H1 (cell line): ENCODE measurements around the gene MACROD2. TPM values are rescaled to one million over a fixed set of nuclear protein-coding genes. Genes with fewer than 3 reads are reported as not detected.

Experiments
- CTCF ChIA-PET: fragments of 300-600 bp; sonication (Branson Sonifier 250); formaldehyde crosslinking; loops from one replicate; lab custom pipeline; 2021; ENCODE audit not compliant: partially characterized antibody; lab: Charles Lee
- POLR2A ChIA-PET: fragments of 300-600 bp; sonication (Branson Sonifier 250); formaldehyde crosslinking; loops from one replicate; lab custom pipeline; 2021; ENCODE audit warnings: inconsistent platforms; ENCODE audit not compliant: partially characterized antibody; lab: Charles Lee
- DNase-seq, 2 experiments: peaks; one replicate each; pipeline versions ENCODE4 v3.0.0 to v3.0.0-alpha.2; 2010 to 2022; ENCODE audit warnings: low spot score in 2 of 2, low read depth in 1 of 2, mixed read lengths in 1 of 2
- FAIRE-seq: peaks from 2 replicates; lab custom pipeline; 2011; peaks lifted over from hg19 to GRCh38; lab: Jason Lieb, UNC
- H2AFZ ChIP-seq: 2 replicates; pipeline ENCODE4 v1.8.1; 2012; ENCODE audit warnings: low read length, inconsistent platforms
- H2AK5ac ChIP-seq: 2 replicates; pipeline ENCODE4 v1.6.1; 2013; ENCODE audit warnings: low read depth, low read length
- H2BK120ac ChIP-seq: replicated peaks from 2 replicates; pipeline ENCODE3; 2013; ENCODE audit warnings: low read depth, low read length, inconsistent platforms
- H2BK12ac ChIP-seq: 2 replicates; pipeline ENCODE4 v1.6.1; 2013; ENCODE audit warnings: low read depth, low read length
- H2BK15ac ChIP-seq: 2 replicates; pipeline ENCODE4 v1.6.1; 2013; ENCODE audit warnings: low read length
- H2BK20ac ChIP-seq: 2 replicates; pipeline ENCODE4 v1.6.1; 2013; ENCODE audit warnings: low read length
- H2BK5ac ChIP-seq: 2 replicates; pipeline ENCODE4 v1.6.1; 2013; ENCODE audit warnings: low read depth, low read length
- H3K14ac ChIP-seq: 2 replicates; pipeline ENCODE4 v1.6.1; 2013; ENCODE audit warnings: inconsistent platforms; ENCODE audit not compliant: insufficient read length
- H3K18ac ChIP-seq: 2 replicates; pipeline ENCODE4 v1.6.1; 2013; ENCODE audit warnings: low read length; ENCODE audit errors: extremely low read depth
- H3K23ac ChIP-seq: 2 replicates; pipeline ENCODE4 v1.6.1; 2013; ENCODE audit warnings: inconsistent platforms; ENCODE audit not compliant: insufficient read length
- H3K23me2 ChIP-seq: 2 replicates; pipeline ENCODE4 v1.6.1; 2013; ENCODE audit warnings: low read depth, low read length
- H3K27ac ChIP-seq: 2 replicates; pipeline ENCODE4 v1.6.1; 2011; ENCODE audit warnings: low read depth, low read length, inconsistent platforms
- H3K27me3 ChIP-seq, 4 experiments: replicated peaks in 1 of 4; 1 replicate in 1 of 4; 2 replicates in 3 of 4; pipeline versions ENCODE4 v1.6.1 to v1.8.1; 2011 to 2013; ENCODE audit warnings: low read length in 3 of 4, mild to moderate bottlenecking in 3 of 4, inconsistent platforms in 2 of 4, mixed read lengths in 2 of 4, moderate library complexity in 1 of 4; ENCODE audit not compliant: control insufficient read depth in 3 of 4, insufficient read depth in 3 of 4; ENCODE audit errors: extremely low read depth in 1 of 4
- H3K36me3 ChIP-seq, 4 experiments: 2 replicates each; pipeline versions ENCODE4 v1.6.1 to v1.8.1; 2011 to 2013; ENCODE audit warnings: mild to moderate bottlenecking in 4 of 4, low read length in 3 of 4, moderate library complexity in 2 of 4, control low read depth in 1 of 4, inconsistent platforms in 1 of 4; ENCODE audit not compliant: insufficient read depth in 4 of 4, control insufficient read depth in 2 of 4
- H3K4ac ChIP-seq: replicated peaks from 2 replicates; pipeline ENCODE3; 2013; ENCODE audit warnings: low read length, low read depth, mixed read lengths, inconsistent platforms; ENCODE audit not compliant: insufficient read length
- H3K4me1 ChIP-seq, 4 experiments: replicated peaks in 1 of 4; 1 replicate in 1 of 4; 2 replicates in 3 of 4; pipeline versions ENCODE4 v1.6.1 to v1.8.1; 2011 to 2013; ENCODE audit warnings: low read length in 3 of 4, inconsistent platforms in 2 of 4, mixed read lengths in 1 of 4; ENCODE audit not compliant: insufficient read depth in 4 of 4, control insufficient read depth in 3 of 4
- H3K4me2 ChIP-seq, 2 experiments: 2 replicates each; pipeline versions ENCODE4 v1.6.1 to v1.8.1; 2011 to 2013; ENCODE audit warnings: low read depth in 2 of 2, low read length in 2 of 2, control low read depth in 1 of 2, inconsistent platforms in 1 of 2, mild to moderate bottlenecking in 1 of 2; ENCODE audit not compliant: insufficient read depth in 1 of 2
- H3K4me3 ChIP-seq, 4 experiments: fragments of 200-600, 300-600 bp in 1 of 4; sonication (generic), shearing (Covaris generic), sonication (Bioruptor Twin) in 1 of 4; 2 replicates each; pipeline versions ENCODE4 v1.5.1 to v1.8.1; 2011 to 2016; ENCODE audit warnings: low read length in 4 of 4, low read depth in 3 of 4, control low read depth in 2 of 4, inconsistent platforms in 2 of 4, mild to moderate bottlenecking in 2 of 4, mixed read lengths in 1 of 4, moderate library complexity in 1 of 4; ENCODE audit not compliant: insufficient read depth in 2 of 4; ENCODE audit errors: extremely low read depth in 1 of 4
- H3K56ac ChIP-seq: replicated peaks from 2 replicates; pipeline ENCODE3; 2013; ENCODE audit warnings: low read depth, mild to moderate bottlenecking, mixed read lengths, low read length, inconsistent platforms; ENCODE audit not compliant: insufficient read length
- H3K79me1 ChIP-seq: 2 replicates; pipeline ENCODE4 v1.6.1; 2013; ENCODE audit warnings: low read depth, low read length, control low read depth
- H3K79me2 ChIP-seq, 2 experiments: 2 replicates each; pipeline versions ENCODE4 v1.6.1 to v1.8.1; 2012 to 2013; ENCODE audit warnings: low read length in 2 of 2, mild to moderate bottlenecking in 2 of 2, inconsistent platforms in 1 of 2; ENCODE audit not compliant: insufficient read depth in 2 of 2, control insufficient read depth in 1 of 2
- H3K9ac ChIP-seq, 4 experiments: replicated peaks in 1 of 4; 1 replicate in 1 of 4; 2 replicates in 3 of 4; pipeline versions ENCODE4 v1.6.1 to v1.8.1; 2011 to 2013; ENCODE audit warnings: low read depth in 3 of 4, low read length in 3 of 4, control low read depth in 2 of 4, mild to moderate bottlenecking in 2 of 4, moderate library complexity in 2 of 4, inconsistent platforms in 1 of 4; ENCODE audit errors: extremely low read depth in 1 of 4
- H3K9me3 ChIP-seq, 2 experiments: 2 replicates each; pipeline versions ENCODE4 v1.6.1 to v1.8.1; 2012 to 2013; ENCODE audit warnings: mild to moderate bottlenecking in 2 of 2, moderate library complexity in 2 of 2, control low read depth in 1 of 2, inconsistent platforms in 1 of 2, low read depth in 1 of 2, low read length in 1 of 2, mixed read lengths in 1 of 2; ENCODE audit not compliant: insufficient read depth in 2 of 2
- H4K20me1 ChIP-seq, 2 experiments: replicated peaks in 1 of 2; 2 replicates each; pipeline versions ENCODE3 to v1.8.1; 2011 to 2013; ENCODE audit warnings: inconsistent platforms in 2 of 2, low read length in 2 of 2, mild to moderate bottlenecking in 1 of 2; ENCODE audit not compliant: insufficient read depth in 2 of 2, control insufficient read depth in 1 of 2
- H4K5ac ChIP-seq: 2 replicates; pipeline ENCODE4 v1.6.1; 2013; ENCODE audit warnings: low read length, low read depth, mixed read lengths, inconsistent platforms; ENCODE audit not compliant: insufficient read length
- H4K8ac ChIP-seq: 2 replicates; pipeline ENCODE4 v1.8.0; 2013; ENCODE audit warnings: mild to moderate bottlenecking, moderate library complexity, low read length, inconsistent platforms; ENCODE audit not compliant: insufficient read depth; ENCODE audit errors: extremely low read depth
- H4K91ac ChIP-seq: replicated peaks from 2 replicates; pipeline ENCODE3; 2013; ENCODE audit warnings: low read length, mixed read lengths, inconsistent platforms; ENCODE audit not compliant: insufficient read length
- CREB1 ChIP-seq: IDR thresholded peaks from 2 replicates; pipeline ENCODE4 v1.6.1; 2012; ENCODE audit warnings: inconsistent platforms
- NANOG ChIP-seq: IDR thresholded peaks from 2 replicates; pipeline ENCODE4 v1.6.1; 2011; ENCODE audit warnings: low read length, low read depth, mild to moderate bottlenecking, inconsistent platforms; ENCODE audit not compliant: insufficient read depth, poor library complexity, severe bottlenecking
- NRF1 ChIP-seq: IDR thresholded peaks from 2 replicates; pipeline ENCODE4 v1.6.1; 2011; ENCODE audit warnings: mild to moderate bottlenecking, low read depth, low read length, improper control_type of control experiment
- POLR2A ChIP-seq, 2 experiments: IDR thresholded peaks; 1 replicate in 1 of 2; 2 replicates in 1 of 2; pipeline ENCODE4 v1.6.1; 2011; ENCODE audit warnings: low read depth in 2 of 2, low read length in 2 of 2, mild to moderate bottlenecking in 2 of 2; ENCODE audit errors: control extremely low read depth in 1 of 2
- POU5F1 ChIP-seq: IDR thresholded peaks from 2 replicates; pipeline ENCODE4 v1.6.1; 2011; ENCODE audit warnings: low read depth, mild to moderate bottlenecking, low read length, moderate library complexity
- SP1 ChIP-seq: IDR thresholded peaks from 2 replicates; pipeline ENCODE4 v1.6.1; 2011; ENCODE audit warnings: low read depth, low read length
- TAF1 ChIP-seq: IDR thresholded peaks from 2 replicates; pipeline ENCODE4 v1.6.1; 2011; ENCODE audit warnings: mild to moderate bottlenecking, low read depth, low read length
- TAF7 ChIP-seq: optimal IDR thresholded peaks from 2 replicates; pipeline ENCODE3; 2011; ENCODE audit warnings: low read depth, mild to moderate bottlenecking, inconsistent platforms, low read length, moderate library complexity, borderline replicate concordance
- whole genome bisulfite sequencing, 2 experiments: shearing (Covaris generic) in 1 of 2; methylation state at CpG; one replicate each; pipeline versions ENCODE4 v1.1.6 to v1.1.7; 2013 to 2015; ENCODE audit warnings: low lambda C conversion rate in 2 of 2, mixed read lengths in 2 of 2, inconsistent platforms in 1 of 2, low coverage in 1 of 2, missing lambda C conversion rate in 1 of 2; ENCODE audit not compliant: insufficient replicate concordance in 2 of 2, insufficient coverage in 1 of 2, insufficient read length in 1 of 2; ENCODE audit errors: extremely low coverage in 1 of 2, missing lambda C conversion rate in 1 of 2; 5-methylcytosine and 5-hydroxymethylcytosine counted together
- polyA plus RNA-seq, 7 experiments: library from polyadenylated mRNA; depleted of rRNA in 3 of 7; stranded (reverse) in 5 of 7; unstranded in 2 of 7; fragments of >200 nt in 5 of 7; fragments of 200-250 nt in 2 of 7; gene quantifications; 1 replicate in 5 of 7; 2 replicates in 1 of 7; 4 replicates in 1 of 7; pipeline versions ENCODE4 v1.2.1 to v1.2.3, GENCODE V29; 2011 to 2013; ENCODE audit warnings: missing spikeins in 2 of 7, mixed read lengths in 2 of 7
- total RNA-seq: library from RNA; stranded (reverse); fragmentation: NEBNext Ultra II Directional; extraction: Animal tissue kit (Norgen Biotek cat#: 25700); gene quantifications from 2 replicates; pipeline ENCODE4 v1.2.1, GENCODE V29; 2021
- TF ChIP-seq, protein P1 (sequence below): IDR thresholded peaks from 2 replicates; pipeline ENCODE4 v1.6.1; 2011; ENCODE audit warnings: low read depth, mild to moderate bottlenecking, low read length; ENCODE audit not compliant: insufficient read depth
- TF ChIP-seq, protein P2 (sequence below), 3 experiments: IDR thresholded peaks; 1 replicate in 2 of 3; 2 replicates in 1 of 3; pipeline versions ENCODE4 v1.5.1 to v1.6.1; 2011; ENCODE audit warnings: low read length in 3 of 3, mild to moderate bottlenecking in 3 of 3, inconsistent platforms in 2 of 3, low read depth in 1 of 3, moderate library complexity in 1 of 3; ENCODE audit not compliant: insufficient read depth in 1 of 3; ENCODE audit errors: control extremely low read depth in 1 of 3
- TF ChIP-seq, protein P3 (sequence below): IDR thresholded peaks from 2 replicates; pipeline ENCODE4 v1.6.1; 2011; ENCODE audit warnings: low read length, improper control_type of control experiment

Gene MACROD2
- total and polyA plus RNA-seq, 2 of the 8 experiments (the other 6 are each of a cell fraction or from before 2014, with no cell fraction given): 0.70 to 3.9 TPM

DNA sequence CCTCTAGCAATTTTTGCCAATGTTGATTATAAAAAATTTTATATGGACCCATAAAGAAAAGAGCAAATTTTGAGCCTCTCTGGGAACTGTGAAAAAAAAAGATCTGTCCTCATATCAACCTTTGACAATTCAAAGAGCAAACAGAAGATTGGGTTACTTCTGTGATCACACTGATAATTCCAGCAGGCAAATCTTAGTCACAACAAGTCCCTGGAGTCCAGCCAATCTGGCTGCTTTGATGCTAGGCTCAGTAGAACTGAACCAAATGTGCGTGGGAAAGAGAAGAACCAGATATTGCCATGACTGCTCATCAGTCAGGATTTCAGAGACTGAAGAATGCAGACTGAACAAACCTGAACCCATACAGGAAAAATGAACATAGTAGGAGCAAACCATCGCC, 780.5 kb downstream of the MACROD2 start:
- Histone ChIP-seq H3K27me3 (no peaks in the 10 kb centered on the region), H4K8ac (no peak overlapping the region), H2BK20ac (no peak overlapping the region), H2AFZ (no peak overlapping the region), H4K91ac (no peak overlapping the region), H2BK120ac (no peak overlapping the region), H2BK15ac (no peak overlapping the region), H3K4me3 (no peak overlapping the region), H2BK12ac (no peak overlapping the region), H3K4me1 (no peaks in the 10 kb centered on the region), H3K79me1 (no peaks in the 10 kb centered on the region), H2AK5ac (no peak overlapping the region), H3K79me2 (no peaks in the 10 kb centered on the region), H4K20me1 (no peaks in the 10 kb centered on the region), H3K4ac (no peak overlapping the region), H3K23ac (no peak overlapping the region), H3K14ac (no peak overlapping the region), H4K5ac (no peak overlapping the region), H3K56ac (no peak overlapping the region), H3K9me3 (no peaks in the 10 kb centered on the region), H3K9ac (no peak overlapping the region), H3K18ac (no peak overlapping the region), H3K4me2 (no peak overlapping the region), H2BK5ac (no peak overlapping the region), H3K27ac (no peak overlapping the region), H3K36me3 (no peaks in the 10 kb centered on the region), H3K23me2 (no peaks in the 10 kb centered on the region)
- ChIA-PET POLR2A (no interaction called here), CTCF (no interaction called here)
- DNase-seq (no peak), FAIRE-seq (no peak)
- WGBS, 2 experiments: 92% methylated on average over 2 of the region's 2 CpGs; no CpG with 5 or more reads in 1 of the 2 experiments
- TF ChIP-seq, protein P1, sequence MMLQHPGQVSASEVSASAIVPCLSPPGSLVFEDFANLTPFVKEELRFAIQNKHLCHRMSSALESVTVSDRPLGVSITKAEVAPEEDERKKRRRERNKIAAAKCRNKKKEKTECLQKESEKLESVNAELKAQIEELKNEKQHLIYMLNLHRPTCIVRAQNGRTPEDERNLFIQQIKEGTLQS: no peak
- TF ChIP-seq CREB1 (no peak), POU5F1 (no peak), NANOG (no peak), POLR2A (IDR thresholded peaks at IDR 0.05; ENCODE audit: control extremely low read depth in 1 of 2, low read depth in 2 of 2, low read length in 2 of 2) (no peak), TAF7 (no peak), NRF1 (no peak), TAF1 (no peak), SP1 (no peak)
- TF ChIP-seq, protein P2, sequence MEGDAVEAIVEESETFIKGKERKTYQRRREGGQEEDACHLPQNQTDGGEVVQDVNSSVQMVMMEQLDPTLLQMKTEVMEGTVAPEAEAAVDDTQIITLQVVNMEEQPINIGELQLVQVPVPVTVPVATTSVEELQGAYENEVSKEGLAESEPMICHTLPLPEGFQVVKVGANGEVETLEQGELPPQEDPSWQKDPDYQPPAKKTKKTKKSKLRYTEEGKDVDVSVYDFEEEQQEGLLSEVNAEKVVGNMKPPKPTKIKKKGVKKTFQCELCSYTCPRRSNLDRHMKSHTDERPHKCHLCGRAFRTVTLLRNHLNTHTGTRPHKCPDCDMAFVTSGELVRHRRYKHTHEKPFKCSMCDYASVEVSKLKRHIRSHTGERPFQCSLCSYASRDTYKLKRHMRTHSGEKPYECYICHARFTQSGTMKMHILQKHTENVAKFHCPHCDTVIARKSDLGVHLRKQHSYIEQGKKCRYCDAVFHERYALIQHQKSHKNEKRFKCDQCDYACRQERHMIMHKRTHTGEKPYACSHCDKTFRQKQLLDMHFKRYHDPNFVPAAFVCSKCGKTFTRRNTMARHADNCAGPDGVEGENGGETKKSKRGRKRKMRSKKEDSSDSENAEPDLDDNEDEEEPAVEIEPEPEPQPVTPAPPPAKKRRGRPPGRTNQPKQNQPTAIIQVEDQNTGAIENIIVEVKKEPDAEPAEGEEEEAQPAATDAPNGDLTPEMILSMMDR (IDR thresholded peaks at IDR 0.05; ENCODE audit: control extremely low read depth in 1 of 3, insufficient read depth in 1 of 3, low read depth in 1 of 3, low read length in 3 of 3): no peak
- TF ChIP-seq, protein P3, sequence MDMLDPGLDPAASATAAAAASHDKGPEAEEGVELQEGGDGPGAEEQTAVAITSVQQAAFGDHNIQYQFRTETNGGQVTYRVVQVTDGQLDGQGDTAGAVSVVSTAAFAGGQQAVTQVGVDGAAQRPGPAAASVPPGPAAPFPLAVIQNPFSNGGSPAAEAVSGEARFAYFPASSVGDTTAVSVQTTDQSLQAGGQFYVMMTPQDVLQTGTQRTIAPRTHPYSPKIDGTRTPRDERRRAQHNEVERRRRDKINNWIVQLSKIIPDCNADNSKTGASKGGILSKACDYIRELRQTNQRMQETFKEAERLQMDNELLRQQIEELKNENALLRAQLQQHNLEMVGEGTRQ: no peak
